UCSD-AML1 (cell line): ENCODE measurements around the gene MBNL2.

ENCODE experiments used
- DNase-seq: peaks from one replicate; lab custom pipeline; 2025; ENCODE audit not compliant: unreplicated experiment; lab: John Stamatoyannopoulos, UW

Gene MBNL2

GRCh38 chr13:97231829-97232196, 9.7 kb downstream of the MBNL2 start:
- DNase-seq: no peak

- DNase-seq: no peak
Observed at GRCh38 chr13:97233499-97233898, 11.4 kb downstream of the MBNL2 start.

- no peak for DNase-seq
Observed at GRCh38 chr13:97234236-97234635, 12.1 kb downstream of the MBNL2 start.

DNA sequence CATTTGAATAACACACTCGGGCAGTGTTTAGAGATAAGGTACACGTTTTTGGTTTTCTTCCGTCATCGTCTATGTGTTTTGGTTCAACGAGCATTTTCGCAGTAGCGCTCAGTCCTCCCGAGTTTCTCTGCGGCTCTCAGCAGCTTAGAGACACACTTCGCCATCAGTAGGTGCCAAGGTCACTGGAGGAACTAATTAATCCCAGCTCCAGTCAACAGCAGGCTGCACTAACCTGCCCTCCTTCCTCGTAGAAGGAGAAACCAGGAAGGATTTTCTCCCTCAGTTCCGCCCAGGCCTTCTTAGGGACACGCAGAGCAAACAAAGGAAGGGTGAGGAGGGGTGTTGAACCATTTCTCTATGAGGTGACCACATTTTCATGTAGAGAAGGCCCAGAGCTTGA, 12.6 kb downstream of the MBNL2 start:
- no peak for DNase-seq

DNA sequence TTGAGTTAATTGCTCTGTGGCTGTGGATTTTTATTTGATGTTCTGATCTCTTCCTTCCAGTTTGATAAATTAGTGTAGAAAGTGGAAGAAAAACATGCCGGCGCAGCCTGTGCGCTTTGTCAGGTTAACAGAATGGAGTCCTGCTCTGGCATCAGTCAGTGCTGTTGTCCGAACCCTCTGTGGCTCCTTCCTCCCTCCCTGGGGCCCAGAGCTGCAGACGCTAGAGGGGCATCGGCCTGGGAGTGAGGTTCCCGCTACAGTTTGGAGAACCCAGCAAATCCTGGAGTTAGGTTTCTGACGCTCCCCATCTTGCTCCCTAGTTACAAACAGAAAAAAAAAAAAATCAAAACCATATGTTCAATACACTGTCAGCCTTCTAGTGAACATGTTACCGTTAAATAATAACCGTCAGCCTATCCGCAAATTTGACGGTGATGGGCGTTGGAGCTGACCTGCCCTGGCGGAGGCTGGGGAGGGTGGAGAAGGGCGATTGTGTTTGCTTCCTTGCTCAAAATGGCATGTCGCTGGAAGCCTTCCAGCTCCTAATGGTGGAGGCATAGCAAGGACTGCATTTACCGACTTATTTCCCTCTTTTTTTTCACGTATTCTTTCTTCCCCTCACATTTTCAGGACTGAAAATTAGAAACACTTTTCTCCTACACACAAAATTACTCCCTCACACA, 13.6 kb downstream of the MBNL2 start:
- no peak for DNase-seq

- no peak for DNase-seq
Observed at GRCh38 chr13:97237388-97237787, 15.3 kb downstream of the MBNL2 start.

DNA sequence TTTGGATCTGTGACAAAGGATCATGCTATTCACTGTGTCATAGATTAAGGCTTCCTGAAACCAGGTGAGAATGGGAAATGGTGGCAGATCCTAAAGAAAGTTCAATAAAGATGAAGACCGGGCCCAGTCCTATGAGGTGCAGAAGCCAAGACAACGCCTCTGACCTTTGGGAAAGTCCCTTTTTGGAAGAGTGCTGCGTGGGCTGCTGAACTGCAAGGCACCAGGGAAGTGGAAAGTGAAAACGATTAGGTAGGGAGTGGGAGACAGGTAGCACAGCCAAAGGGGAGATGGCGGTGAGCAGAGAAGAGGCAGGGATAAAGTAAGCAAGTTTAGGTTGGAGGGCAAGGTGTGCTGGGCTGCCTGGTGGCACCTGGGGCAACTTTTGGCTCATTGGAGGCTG, 16.3 kb downstream of the MBNL2 start:
- no peak for DNase-seq

DNA sequence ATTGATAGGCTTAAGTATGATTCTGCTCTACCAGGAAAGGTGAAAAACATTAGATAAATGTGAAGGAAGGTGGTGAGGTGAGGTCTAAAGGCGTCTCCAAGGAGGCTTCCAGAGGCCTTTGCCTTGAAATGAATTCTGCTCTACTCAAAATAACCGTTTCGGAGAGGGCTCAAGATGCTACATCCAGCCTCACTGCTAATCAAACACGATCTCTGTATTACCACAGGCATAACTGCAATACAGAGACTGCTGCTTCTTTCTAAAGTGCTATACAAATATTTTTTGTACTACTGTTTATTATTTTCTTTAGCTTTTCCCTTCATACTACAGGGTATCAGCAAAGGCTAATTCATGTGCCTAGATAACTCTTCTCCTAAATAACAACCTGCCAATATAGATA, 16.8 kb downstream of the MBNL2 start:
- no peak for DNase-seq

DNA sequence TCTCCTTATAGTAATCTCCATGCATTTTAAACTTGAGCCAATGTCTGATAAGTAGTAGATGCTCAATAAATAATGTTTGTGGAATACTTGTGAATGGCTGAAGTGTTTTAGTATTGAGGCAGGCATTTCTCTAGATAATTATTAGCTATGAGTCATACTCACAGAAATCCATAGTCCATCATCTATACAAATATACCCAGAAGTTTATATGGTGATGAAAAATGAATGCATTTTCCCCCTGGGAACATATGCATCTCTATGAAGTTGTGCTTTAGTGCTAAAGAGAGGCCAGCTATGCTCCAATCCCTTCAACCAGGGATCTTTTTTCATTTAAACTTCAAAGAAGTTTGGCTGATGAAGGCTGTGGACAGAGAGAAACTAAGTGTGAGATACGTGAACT, 17.2 kb downstream of the MBNL2 start:
- no peak for DNase-seq

DNA sequence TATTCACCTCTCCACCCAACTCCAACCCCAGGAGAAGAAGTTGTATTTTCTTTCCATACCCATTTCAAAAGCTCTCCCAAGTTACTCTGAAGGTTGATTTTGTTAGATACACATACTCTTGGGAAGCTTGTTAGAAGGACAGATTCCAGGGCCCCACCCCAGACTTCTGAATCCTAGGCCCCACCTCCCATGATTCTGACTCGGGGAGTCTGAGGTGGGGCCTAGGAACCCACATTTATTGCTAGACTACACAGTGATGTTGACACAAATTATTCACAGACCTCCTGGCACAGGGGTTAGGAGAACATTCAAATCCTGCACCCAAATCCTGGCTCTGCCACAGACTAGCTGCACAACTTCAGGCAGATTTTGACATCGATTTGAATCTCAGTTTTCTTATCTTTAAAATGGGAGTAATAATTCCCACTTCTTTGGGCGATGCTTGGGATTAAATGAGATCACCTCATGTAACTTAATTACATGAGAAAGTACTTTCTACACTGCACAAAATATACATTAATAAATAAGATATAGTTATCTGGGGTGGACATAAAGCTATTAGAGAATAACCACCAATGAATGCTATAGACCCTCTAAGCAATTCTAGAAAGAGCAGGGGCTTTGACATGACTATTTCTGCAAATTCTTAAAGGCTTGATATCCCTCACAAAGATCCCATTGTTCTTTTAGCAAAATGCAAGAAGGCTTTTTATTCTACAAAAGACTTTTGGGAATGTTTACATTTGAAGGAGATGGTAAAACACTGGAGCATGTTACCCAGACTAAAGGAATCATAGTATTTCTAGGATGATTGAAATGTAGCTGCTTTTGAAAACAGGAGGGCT, 18.0 kb downstream of the MBNL2 start:
- no peak for DNase-seq

GRCh38 chr13:97240788-97241734, 18.9 kb downstream of the MBNL2 start:
- DNase-seq: no peak

- peak; percentile 43 for DNase-seq
Observed at GRCh38 chr13:97241761-97242160, 19.6 kb downstream of the MBNL2 start.

DNA sequence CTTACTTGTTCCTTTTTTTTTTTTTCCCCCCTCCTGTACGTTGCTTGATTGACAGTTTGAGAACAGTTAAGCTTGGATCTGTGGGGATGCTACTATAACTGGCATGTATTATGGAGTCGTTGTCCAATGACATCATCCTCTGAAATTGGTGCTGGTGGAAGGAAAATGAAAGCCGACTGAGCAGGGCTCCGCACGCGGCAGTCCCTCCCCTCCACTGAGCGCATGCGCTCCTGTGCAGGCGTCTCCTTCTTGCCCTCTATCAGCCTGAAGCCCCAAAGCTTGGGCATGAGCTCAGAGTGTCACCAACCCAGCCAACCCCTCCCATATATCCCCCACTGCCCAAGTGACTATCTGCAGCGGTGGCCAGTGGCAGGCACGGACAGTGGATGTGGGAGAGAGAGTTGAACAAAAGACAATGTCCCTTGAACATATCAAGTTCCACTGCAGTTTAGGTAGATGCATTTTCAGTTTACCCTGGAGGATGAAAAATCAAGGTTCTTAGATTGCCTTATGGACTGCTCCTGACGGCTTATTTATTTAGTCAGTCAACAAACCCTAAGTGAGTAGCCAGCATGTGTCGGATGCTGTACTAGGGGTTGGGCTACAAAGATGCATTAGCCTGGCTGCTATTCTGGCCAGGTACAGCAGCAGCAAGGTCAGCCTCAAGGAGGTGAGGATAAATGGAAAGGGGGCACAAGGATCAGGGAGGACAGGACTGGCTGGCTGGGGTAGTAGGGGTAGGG, 20.8 kb downstream of the MBNL2 start:
- DNase-seq: no peak

DNA sequence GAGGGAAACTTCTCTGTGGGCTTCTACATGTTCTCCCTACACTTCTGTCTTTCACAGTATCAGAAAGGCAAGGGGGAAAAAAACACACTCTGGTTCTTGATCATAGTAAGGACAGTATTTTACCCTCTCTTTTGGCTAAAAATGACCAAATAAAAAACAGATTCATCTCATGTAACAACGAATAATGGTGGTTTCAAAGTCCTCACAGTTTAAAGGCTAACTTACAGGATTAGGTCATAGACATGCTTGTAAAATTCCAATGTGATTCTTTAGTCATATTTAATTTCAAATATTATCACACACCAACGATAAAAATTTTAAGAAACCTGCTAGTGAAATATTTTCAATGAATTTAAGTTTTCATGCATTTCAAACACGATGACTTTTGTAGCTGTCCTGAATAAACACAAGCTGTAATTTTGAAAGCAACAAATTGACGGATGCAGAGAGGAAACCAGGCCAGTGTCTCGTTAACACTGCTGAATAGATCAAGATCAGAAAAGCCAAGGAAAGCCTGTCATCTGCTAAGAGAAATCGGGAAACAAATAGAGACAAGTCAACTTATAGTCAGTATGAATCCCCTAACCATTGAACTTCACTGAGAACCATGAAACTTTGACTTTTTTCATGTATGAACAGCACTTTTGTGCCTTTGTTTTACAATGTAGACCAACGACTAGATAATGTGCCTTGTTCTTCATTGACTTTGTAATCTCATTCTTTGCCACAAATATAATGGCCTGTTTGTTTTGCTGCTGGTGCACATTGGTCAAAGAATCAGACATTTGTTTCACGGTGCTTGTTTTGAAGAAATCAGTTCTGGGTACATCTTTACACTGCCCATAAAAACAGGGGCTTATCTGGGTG, 22.0 kb downstream of the MBNL2 start:
- DNase-seq: no peak

- DNase-seq: no peak
Observed at GRCh38 chr13:97245011-97245410, 22.9 kb downstream of the MBNL2 start.

- no peak for DNase-seq
Observed at GRCh38 chr13:97246596-97247158, 24.5 kb downstream of the MBNL2 start.

DNA sequence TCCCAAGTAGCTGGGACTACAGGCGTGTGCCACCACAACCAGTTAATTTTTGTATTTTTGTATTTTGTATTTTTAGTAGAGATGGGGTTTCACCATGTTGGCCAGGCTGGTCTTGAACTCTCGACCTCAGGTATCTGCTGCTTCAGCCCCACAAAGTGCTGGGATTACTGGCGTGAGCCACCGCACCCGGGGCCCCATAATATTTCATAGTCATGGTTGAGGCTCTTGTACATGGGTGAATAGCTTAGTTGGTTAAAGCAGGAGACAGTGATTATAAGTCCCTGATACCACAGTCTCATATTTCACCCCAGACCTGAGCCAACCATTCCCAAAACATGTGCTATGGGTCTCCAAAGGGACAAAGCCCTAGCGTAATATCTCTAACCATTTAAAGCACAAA, 26.1 kb downstream of the MBNL2 start:
- DNase-seq: no peak

DNA sequence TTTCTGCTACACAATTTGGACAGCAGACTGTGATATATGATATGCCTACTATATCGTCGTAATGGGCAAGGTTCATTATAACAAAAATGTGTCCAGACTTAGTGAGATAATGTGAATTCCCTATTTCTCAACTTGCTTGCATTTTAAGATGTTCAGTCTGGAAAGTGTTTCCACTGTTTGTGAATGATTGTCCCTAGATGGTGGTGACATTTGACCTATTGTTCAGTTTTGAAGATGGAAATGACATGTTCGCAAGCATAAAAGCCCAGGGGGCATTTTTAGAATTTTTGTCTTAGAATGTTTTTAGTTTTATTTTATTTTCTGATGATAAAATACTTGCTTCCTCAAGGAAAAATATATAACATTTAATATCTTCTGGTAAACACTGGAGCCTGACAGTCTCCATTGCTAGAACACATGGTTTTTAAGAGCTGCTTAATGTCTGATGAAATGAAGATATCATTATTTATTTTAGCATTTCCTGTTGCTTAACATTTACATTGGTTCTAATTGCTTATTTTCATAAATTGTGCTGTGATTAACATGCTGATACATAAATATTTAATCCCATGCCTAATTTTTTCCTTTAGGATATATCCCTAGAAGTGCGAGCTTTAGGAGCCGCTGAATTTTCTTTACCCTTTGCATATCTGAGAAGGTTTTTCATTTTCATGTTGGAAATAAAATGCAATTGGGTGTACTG, 27.1 kb downstream of the MBNL2 start:
- DNase-seq: no peak
